Neural cell (in vitro differentiated cells): ENCODE measurements around the gene C4BPB. TPM values are rescaled to one million over a fixed set of nuclear protein-coding genes. Genes with fewer than 3 reads are reported as not detected.

ENCODE experiments used
- H2AFZ ChIP-seq: fragments of 200-600, 300-800 bp; sonication (generic), shearing (Covaris generic); 2 replicates; pipeline ENCODE4 v1.6.0; 2014; ENCODE audit warnings: low read depth, mild to moderate bottlenecking, antibody characterized with exemption, low read length, moderate library complexity
- H3F3A ChIP-seq: fragments of 200-600 bp; shearing (Covaris generic); 2 replicates; pipeline ENCODE4 v1.6.1; 2016; ENCODE audit warnings: mild to moderate bottlenecking, moderate library complexity, mixed read lengths, antibody characterized with exemption, low read length; ENCODE audit not compliant: insufficient read depth, poor library complexity, severe bottlenecking
- H3K27ac ChIP-seq: fragments of 200-600, 300-800 bp; sonication (generic), shearing (Covaris generic); 2 replicates; pipeline ENCODE4 v1.5.1; 2014; ENCODE audit warnings: mild to moderate bottlenecking, low read length, moderate library complexity
- H3K27me3 ChIP-seq: fragments of 300-800, 200-600 bp; sonication (generic), shearing (Covaris generic); 2 replicates; pipeline ENCODE4 v1.6.0; 2014; ENCODE audit warnings: mild to moderate bottlenecking, low read depth, low read length, moderate library complexity; ENCODE audit not compliant: insufficient read depth
- H3K36me3 ChIP-seq: fragments of 300-800, 200-600 bp; sonication (generic), shearing (Covaris generic); 2 replicates; pipeline ENCODE4 v1.5.1; 2014; ENCODE audit warnings: mild to moderate bottlenecking, antibody characterized with exemption, low read length, moderate library complexity; ENCODE audit not compliant: insufficient read depth
- H3K4me2 ChIP-seq: fragments of 300-800, 200-600 bp; sonication (generic), shearing (Covaris generic); 2 replicates; pipeline ENCODE4 v1.6.0; 2014; ENCODE audit warnings: mild to moderate bottlenecking, low read length
- H3K4me3 ChIP-seq: fragments of 300-800, 200-600 bp; sonication (generic), shearing (Covaris generic); 2 replicates; pipeline ENCODE4 v1.5.1; 2014; ENCODE audit warnings: mild to moderate bottlenecking, low read length, moderate library complexity
- H3K79me2 ChIP-seq: fragments of 200-600 bp; shearing (Covaris generic); replicated peaks from 2 replicates; pipeline ENCODE4 v1.6.0; 2014; ENCODE audit warnings: mild to moderate bottlenecking, low read length, moderate library complexity; ENCODE audit not compliant: insufficient read depth
- H3K9ac ChIP-seq: fragments of 300-800, 200-600 bp; sonication (generic), shearing (Covaris generic); 2 replicates; pipeline ENCODE4 v1.6.1; 2016; ENCODE audit warnings: mild to moderate bottlenecking, low read length, mixed read lengths
- H3K9me2 ChIP-seq: fragments of 200-600 bp; shearing (Covaris generic); 2 replicates; pipeline ENCODE4 v1.6.1; 2016; ENCODE audit warnings: mild to moderate bottlenecking, low read length, mixed read lengths; ENCODE audit not compliant: insufficient read depth
- H3K9me3 ChIP-seq: fragments of 200-600, 300-800 bp; sonication (generic), shearing (Covaris generic); 2 replicates; pipeline ENCODE4 v1.6.1; 2016; ENCODE audit warnings: mild to moderate bottlenecking, mixed run types, low read length, moderate library complexity, mixed read lengths
- H4K20me1 ChIP-seq: fragments of 200-600 bp; shearing (Covaris generic); 2 replicates; pipeline ENCODE4 v1.6.1; 2016; ENCODE audit warnings: mild to moderate bottlenecking, mixed run types; ENCODE audit not compliant: insufficient read depth
- CTCF ChIP-seq: fragments of 450-650 bp; IDR thresholded peaks from 2 replicates; pipeline ENCODE4 v1.5.1; 2014; ENCODE audit warnings: antibody characterized with exemption, mild to moderate bottlenecking, moderate library complexity; ENCODE audit not compliant: poor library complexity, severe bottlenecking
- EP300 ChIP-seq: fragments of 450-650 bp; conservative IDR thresholded peaks from 2 replicates; pipeline ENCODE4 v1.6.1; 2014; ENCODE audit warnings: antibody characterized with exemption, mild to moderate bottlenecking, moderate library complexity; ENCODE audit not compliant: poor library complexity, severe bottlenecking
- EZH2 ChIP-seq: fragments of 200-600, 300-800 bp; shearing (Covaris generic), sonication (generic); IDR thresholded peaks from 2 replicates; pipeline ENCODE4 v1.6.1; 2014; ENCODE audit warnings: antibody characterized with exemption, low read length, borderline replicate concordance, mild to moderate bottlenecking; ENCODE audit not compliant: insufficient read depth, poor library complexity, severe bottlenecking
- MXI1 ChIP-seq: fragments of 450-650 bp; conservative IDR thresholded peaks from 2 replicates; pipeline ENCODE4 v1.6.1; 2014; ENCODE audit warnings: antibody characterized with exemption, mild to moderate bottlenecking; ENCODE audit not compliant: poor library complexity, severe bottlenecking
- POLR2AphosphoS5 ChIP-seq: IDR thresholded peaks from 2 replicates; pipeline ENCODE4 v1.6.1; 2012
- RAD21 ChIP-seq: fragments of 450-650 bp; conservative IDR thresholded peaks from 2 replicates; pipeline ENCODE4 v1.6.1; 2014; ENCODE audit warnings: antibody characterized with exemption, mild to moderate bottlenecking, moderate library complexity
- REST ChIP-seq: IDR thresholded peaks from 2 replicates; pipeline ENCODE4 v1.6.1; 2012; ENCODE audit warnings: borderline replicate concordance
- SMC3 ChIP-seq: fragments of 450-650 bp; conservative IDR thresholded peaks from 2 replicates; pipeline ENCODE4 v1.6.1; 2014; ENCODE audit warnings: antibody characterized with exemption, mild to moderate bottlenecking, moderate library complexity; ENCODE audit not compliant: poor library complexity
- TAF1 ChIP-seq: IDR thresholded peaks from 2 replicates; pipeline ENCODE4 v1.6.1; 2012; ENCODE audit warnings: low read depth
- polyA plus RNA-seq: library from polyadenylated mRNA; depleted of rRNA; stranded (reverse); fragments of >200 nt; gene quantifications from 2 replicates; pipeline ENCODE4 v1.2.3, GENCODE V29; 2014

C4BPB gene
- polyA plus RNA-seq, 1 donor from 2014 or later, result not detected

GRCh38 chr1:207112616-207113296 lies 24.1 kb downstream of the C4BPB start:
- Histone ChIP-seq H3K79me2 (no peaks in the 10 kb centered on the region), H3K9me3 (no peaks in the 10 kb centered on the region), H3K27ac (no peak overlapping the region), H3K4me2 (no peak overlapping the region), H3K27me3 (no peaks in the 10 kb centered on the region), H3K9ac (no peak overlapping the region), H3K36me3 (no peaks in the 10 kb centered on the region), H4K20me1 (no peaks in the 10 kb centered on the region), H3K4me3 (no peak overlapping the region), H3F3A (no peaks in the 10 kb centered on the region), H3K9me2 (no peaks in the 10 kb centered on the region), H2AFZ (no peak overlapping the region)
- no peak for TF ChIP-seq RAD21
- TF ChIP-seq CTCF, result no peak
- no peak for TF ChIP-seq REST

GRCh38 chr1:207115269-207115668 lies 26.6 kb downstream of the C4BPB start:
- TF ChIP-seq TAF1 (no peak), RAD21 (no peak), EP300 (no peak), MXI1 (no peak), SMC3 (no peak), POLR2AphosphoS5 (no peak), EZH2 (no peak), REST (no peak), CTCF (no peak)
- H3K4me2 ChIP-seq, result no peak overlapping the region
- no peaks in the 10 kb centered on the region for H3K27me3 ChIP-seq
- no peak overlapping the region for H3K27ac ChIP-seq
- H3K9ac ChIP-seq, result no peak overlapping the region
- no peak overlapping the region for H3K4me3 ChIP-seq
- H3K9me3 ChIP-seq, result no peaks in the 10 kb centered on the region
- H3K36me3 ChIP-seq, result no peaks in the 10 kb centered on the region
- no peaks in the 10 kb centered on the region for H3F3A ChIP-seq
- H2AFZ ChIP-seq, result no peak overlapping the region
- no peaks in the 10 kb centered on the region for H4K20me1 ChIP-seq
- H3K79me2 ChIP-seq, result no peaks in the 10 kb centered on the region
- no peaks in the 10 kb centered on the region for H3K9me2 ChIP-seq
